Measurements from ENCODE around the gene GPR146.
A peak's percentile ranks its signal among the peaks of the same experiment; 100 is the strongest.

GPR146 gene

DNA sequence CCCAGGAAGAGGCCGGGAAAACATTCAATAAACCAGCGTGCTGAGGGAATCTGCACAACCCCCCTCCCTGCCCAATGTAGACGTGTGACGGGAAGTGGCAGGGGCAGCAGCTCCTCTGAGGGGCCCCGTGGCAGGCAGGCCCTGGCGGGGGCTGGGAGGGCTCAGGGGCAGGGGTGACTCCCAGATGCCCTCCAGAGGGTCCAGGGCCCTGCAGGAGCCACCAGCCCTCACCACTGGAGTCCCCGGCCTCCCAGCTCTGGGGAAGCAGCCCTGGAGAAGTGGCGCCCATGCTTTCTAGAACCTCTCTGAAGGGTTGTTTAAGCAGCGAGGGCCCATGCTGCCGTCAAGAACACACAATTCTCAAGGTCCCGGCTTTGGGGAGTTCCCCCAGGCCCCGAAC, 35.2 kb downstream of the GPR146 start:
- DNase-seq = no peak

DNA sequence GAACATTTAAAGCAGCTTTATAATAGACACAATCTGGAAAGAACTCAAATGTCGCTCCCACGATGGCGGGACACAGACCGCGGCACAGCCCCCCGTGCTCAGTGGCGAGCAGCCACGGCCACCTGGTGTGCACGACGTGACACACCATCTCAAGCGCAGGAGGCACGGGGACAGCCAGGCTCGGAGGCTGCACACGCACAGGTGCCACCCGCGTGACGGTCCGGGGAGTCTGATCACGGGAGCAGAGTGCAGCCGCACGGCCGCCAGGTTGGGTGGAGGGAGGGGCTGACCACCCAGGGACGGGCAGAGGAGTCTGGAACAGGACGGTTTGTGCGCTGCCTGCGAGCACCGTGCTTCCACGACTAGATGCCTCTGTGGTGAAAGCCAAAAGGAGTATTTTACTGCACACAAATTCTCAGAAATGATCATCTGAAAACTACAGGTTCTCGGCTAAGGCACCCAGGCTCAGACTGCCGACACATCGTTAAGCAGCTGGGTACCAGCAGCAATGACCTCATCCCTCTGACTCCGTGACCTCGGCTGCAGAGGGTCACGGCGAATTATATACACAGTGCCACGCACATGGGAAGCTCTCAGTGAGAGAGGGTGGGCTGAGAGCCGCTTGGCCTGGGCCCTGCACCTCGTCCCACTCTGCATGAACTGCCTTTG, 36.0 kb downstream of the GPR146 start:
- DNase-seq = no peak

- DNase-seq = no peak
These were observed 36.5 kb downstream of the GPR146 start for GRCh38 chr7:1080921-1081255.

DNA sequence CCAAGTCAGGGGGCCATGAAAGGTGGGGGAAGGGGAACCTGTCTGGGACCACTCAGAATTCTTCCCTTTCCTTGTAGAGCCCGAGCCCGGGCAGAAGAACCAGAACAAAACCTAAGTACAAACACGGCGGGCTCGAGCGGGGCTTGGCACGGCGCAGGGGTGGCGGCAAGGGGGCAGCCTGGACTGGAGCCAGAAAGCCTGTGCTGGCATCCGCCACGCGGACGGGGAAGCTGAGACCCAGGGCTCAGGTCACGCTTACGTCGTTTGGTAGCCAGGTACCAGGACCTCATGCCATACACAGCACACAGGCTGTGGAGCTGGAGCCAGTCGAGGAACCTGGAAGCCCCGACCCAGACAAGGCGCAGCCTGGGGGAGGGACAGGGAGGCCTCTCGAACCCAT, 37.0 kb downstream of the GPR146 start:
- DNase-seq = no peak

GRCh38 chr7:1081931-1082401, 37.6 kb downstream of the GPR146 start:
- no peak for DNase-seq

GRCh38 chr7:1083729-1084657, 39.6 kb downstream of the GPR146 start:
- DNase-seq = no peak

DNA sequence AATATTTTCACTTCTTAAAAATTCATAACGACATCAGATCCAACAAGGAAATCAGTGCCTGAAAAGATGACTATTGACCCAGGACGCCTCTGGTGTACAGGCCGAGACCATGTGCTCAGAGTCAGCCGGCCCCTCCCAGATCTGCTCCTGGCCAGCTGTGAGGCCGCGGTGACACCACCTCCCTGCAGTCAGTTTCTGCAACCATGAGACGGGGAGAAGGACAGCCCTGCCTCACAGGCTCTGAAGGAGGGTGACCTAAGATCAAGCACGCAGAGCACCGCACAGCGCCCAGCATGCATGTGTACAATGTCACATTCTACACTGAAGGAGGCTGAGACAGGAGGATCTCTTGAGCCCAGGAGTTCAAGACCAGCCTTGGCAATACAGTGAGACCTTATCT, 40.9 kb downstream of the GPR146 start:
- no peak for DNase-seq

DNA sequence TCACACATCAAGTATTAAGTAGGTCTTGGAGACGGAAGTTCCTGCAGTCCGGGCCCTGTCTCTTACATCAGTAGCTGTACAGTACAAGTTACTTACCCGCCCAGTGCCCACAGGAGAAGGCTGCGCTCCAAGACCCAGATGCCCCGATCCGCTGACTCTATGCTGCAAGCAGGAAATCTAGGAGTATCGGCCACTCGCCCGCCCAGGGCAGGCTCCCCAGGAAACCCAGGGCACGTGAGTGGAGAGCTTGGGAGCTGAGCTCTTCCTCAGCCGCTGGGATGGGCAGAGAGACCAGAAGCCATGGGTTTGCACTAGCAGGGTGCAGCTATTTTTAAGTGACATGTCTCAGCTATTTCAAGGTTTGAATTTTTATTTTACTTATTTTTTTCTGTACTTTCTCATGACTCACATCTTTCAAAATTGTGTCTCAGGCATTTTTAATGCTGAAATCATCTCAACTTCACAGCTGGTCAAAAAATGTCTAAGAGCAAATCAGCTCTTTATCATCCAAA, 41.6 kb downstream of the GPR146 start:
- DNase-seq = no peak

GRCh38 chr7:1086588-1087464, 42.5 kb downstream of the GPR146 start:
- peak; percentile 10 to 24 for DNase-seq

DNA sequence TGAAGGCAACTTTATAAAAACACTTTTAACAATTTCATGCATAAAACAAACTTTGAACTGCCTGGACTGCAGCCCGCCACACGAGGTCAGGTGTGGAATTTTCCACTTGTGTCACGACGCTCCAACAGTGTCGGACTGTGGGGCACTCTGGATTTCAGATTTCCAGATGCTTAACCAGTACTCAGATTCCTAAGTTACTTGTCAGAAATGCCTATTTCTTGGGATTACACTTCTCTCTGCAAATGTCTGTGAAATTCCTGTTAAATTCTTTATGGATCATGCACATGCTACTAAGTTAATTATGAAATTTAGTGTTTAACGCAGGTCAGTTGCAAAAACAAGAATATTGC, 43.1 kb downstream of the GPR146 start:
- DNase-seq = no peak

DNA sequence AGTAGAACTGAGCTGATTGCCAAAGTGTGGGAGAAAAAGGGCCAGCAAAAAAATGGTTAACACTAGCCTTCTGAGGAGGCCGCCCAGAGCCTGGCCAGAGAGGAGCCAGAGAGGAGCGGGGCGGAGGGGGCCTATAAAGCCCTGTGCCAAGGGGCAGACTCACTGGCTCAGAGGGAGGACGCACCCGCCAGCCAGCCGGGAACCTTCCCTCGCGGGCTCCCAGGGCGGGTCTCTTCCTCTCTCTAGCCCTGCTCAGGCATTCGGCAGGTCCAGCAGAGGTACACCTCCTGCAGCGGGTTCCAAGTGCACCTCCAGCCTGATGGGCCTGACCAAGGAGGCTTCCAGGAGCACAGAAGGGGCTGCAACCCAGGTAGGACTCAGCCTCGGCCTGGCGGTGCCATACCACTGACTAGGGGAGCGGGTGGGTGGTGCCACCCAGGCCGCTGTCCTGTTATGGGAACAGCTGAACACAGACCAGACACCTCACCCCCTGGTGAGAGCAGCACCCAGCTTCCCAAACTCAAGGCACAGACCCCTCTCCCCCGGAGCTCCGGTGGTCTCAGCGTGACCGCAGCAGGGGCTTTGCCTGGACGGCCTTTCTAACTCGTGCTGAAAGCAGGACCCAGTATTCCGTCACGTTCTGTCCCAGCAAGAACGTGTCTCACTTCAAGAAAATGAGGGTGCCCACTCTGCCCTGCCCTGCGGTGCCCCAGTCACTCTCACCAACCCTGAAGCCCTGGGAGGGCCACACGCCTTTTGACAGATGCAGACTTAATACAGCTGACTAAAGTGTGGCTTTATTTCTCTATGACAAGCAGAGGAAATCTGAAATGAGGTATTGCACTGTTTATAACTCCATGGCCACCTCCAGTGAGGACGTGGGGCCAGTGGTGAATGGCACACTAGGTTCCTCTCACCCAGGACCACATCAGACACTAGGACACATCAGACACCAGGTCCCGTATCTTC, 43.9 kb downstream of the GPR146 start, which contains the start of gene GPER1:
GPER1 (plus strand) TSS at position 162 of the 969 bp plus-strand sequence. CDS start 3,616 bp downstream, outside the sequence.
- DNase-seq = no peak

- no peak for DNase-seq
These were observed 45.9 kb downstream of the GPR146 start for GRCh38 chr7:1090236-1090635.

- no peak for DNase-seq
These were observed 46.6 kb downstream of the GPR146 start for GRCh38 chr7:1090686-1091643.

GRCh38 chr7:1091644-1092027, 47.3 kb downstream of the GPR146 start:
- no peak for DNase-seq

GRCh38 chr7:1092161-1092632, 47.9 kb downstream of the GPR146 start:
- no peak for DNase-seq

DNA sequence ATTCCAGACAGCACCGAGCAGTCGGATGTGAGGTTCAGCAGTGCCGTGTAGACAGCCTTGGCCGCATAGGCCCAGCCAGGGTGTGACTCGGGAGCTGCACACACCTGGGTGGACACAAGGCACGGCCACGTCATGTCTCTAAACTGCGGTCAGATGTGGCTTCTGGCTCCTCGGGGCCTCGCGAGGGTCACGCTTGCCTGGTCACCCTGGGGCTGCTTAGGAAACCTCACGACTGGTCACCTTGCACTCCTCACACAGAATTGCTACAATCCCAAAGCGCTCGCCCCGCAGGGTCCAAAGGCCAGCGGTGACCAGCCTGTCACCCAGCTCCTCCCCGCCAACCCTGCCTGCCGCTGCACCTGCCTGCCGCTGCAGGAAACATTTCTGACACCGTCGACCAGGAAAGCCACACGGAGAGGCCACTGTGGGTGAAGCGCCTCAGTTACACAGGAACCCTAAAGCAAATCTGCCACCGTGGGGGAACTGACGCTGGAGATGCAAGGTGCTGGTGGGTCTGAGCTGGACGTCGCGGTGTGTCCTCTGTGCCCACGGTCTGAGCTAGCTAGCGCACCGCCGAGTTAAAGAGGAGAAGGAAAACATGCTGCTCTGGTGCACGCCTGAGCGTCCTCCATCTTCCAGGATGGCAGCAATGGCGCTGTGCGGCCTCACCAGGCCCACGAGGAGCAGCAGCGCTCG, 48.6 kb downstream of the GPR146 start:
- no peak for DNase-seq

DNA sequence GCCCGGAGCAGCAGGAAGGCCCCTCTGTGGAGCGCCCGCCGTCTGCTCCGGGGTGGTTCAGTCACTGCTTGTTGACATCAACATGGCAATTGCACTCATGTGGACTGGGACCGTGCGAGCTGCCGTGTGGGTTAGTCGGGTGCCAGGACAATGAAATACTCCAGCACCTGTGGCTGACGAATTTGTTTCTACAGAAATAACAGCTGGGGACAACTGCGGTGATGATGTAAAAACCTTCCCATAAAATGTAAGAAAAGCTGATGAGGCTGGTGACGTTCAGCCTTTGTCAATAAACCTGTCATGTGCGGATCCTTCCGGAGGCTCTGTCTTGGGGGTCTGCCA, 49.1 kb downstream of the GPR146 start:
- DNase-seq = no peak

DNA sequence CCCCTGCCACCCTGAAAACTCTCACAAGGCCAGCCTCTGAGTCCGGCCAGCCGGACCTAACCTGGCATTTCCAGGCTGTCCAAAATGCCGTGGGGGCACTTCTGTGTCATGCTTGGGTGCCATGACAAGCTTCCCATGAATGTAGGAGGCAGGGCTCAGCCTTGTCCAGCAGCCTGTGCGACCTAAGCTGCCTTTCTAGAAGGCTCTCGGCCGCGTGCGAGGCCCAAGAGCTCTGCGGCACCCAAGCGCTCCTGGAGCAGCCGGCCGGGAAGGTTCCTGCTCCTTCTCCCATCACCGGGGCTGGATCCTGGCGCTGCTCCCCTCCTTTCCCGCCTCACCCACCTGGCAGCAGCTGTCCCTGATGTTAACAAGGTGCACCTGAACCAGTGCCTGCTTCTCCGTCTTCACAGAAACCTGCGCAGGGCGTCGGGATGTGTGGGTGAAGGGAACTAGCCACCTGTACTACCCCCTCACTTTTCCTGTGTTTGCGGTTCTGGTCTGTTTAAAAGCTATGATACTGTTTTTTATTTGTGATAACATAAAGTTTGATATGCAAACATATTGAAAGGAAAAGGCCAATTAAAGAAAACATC, 49.7 kb downstream of the GPR146 start:
- no peak for DNase-seq

- no peak for DNase-seq
These were observed 50.5 kb downstream of the GPR146 start for GRCh38 chr7:1094870-1095269.

Data from NCI-H524 (cell line).